ENCODE measurements around the gene NFATC1.

Gene NFATC1

DNA sequence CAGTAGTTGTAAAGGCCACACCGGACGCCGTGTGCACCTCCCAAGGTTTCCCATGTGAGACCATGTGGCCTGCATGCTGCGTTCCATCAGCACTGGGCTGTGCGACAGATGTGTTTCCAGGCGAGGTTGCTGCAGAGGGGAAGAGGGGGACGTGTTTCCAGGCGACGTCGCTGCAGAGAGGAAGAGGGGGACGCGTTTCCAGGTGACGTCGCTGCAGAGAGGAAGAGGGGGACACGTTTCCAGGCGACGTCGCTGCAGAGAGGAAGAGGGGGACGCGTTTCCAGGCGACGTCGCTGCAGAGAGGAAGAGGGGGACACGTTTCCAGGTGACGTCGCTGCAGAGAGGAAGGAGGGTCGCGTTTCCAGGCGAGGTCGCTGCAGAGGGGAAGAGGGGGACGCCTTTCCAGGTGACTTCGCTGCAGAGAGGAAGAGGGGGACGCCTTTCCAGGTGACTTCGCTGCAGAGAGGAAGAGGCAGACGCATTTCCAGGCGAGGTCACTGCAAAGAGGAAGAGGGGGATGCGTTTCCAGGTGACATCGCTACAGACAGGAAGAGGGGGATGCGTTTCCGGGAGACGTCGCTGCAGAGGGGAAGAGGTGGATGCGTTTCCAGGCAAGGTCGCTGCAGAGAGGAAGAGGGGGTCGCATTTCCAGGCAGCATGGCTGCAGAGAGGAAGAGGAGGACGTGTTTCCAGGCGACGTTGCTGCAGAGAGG, 24.5 kb downstream of the NFATC1 start:
- in situ Hi-C loops (cut with MboI; ENCODE audit: low sequenced_read_pairs): no loop called here

DNA sequence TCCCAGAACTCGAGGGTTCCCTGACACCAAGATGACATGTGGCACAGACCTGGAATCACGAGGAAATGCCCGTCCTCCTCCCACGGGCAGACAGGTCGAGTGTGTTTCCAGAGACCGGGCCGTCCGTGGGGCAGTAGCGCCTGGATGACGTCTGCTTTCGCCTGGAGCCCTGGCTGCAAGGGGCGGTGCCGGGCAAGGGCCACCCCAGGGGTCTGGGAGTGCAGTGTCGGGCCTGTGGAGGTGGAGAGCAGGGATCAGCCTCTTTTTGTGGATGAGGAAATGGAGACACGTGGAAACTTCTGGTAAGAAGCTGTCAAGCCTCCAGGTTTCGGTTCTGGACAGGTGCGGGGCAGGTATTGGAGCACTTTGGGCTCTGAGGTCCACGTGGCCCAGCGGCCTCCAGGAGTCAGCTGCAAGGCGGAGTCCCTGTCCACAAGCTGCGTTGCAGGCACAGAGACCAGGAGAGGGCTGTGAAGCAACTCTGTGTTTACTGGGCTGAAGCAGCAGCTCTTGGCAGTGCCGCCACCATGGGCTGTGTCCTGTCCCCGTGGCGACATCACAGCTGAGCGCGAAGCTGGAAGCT, 25.6 kb downstream of the NFATC1 start:
- in situ Hi-C loops (cut with MboI; ENCODE audit: low sequenced_read_pairs): no loop called here

DNA sequence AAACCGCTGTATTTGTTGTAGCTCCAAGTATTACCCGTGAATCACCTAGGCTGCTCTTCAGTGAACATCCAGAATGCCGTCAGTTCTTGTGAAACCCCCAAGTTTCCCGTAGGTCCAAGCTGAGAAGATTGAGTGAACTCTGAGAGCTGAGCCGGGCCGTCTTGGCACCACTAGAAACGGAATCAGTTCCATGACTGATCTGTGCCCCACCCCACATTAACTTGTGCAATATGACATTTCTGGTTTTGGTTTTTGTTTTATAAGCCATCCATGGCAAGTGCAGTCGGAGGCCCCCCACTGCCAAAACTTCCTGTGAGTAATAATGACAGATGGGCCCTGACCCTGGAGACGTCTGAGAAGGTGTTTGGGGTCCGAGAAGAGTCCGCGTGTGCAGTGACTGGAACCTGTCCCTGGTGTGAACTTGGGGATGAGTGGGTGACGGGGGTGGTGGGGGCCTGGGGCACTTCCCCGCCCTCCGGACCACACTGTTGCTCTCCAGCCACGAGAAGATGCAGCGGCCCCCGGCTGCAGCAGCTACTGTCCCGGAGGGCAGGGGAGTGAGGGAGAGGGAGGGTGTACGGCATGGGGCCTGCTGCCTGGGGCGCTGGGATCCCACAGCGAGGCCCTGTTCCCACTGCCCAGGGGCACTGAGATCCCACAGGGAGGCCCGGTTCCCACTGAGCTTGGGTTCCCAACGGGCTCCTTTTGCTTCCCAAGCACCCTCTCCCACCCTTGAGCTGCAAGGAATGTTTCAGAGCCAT, 26.5 kb downstream of the NFATC1 start:
- in situ Hi-C loops (cut with MboI; ENCODE audit: low sequenced_read_pairs): no loop called here

DNA sequence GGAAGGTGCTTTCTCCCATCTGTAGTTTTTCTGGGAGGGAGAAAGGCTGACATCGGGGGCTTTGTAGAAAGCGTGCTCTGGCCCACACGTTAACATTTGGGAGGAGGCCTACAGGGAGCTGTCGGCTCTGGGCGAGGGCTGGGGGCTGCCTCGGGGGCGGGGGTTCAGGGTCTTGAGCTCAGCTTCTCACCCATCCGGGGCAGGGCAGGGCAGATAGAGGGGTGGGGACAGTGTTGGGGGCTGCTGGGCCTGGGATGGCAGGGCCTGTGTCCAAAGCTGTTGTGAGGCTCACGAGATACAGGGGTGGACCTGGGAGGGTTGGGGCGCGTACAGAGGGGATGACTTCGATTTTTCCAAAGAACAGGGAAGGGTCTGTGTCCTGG, 27.0 kb downstream of the NFATC1 start:
- in situ Hi-C loops (cut with MboI; ENCODE audit: low sequenced_read_pairs): no loop called here

DNA sequence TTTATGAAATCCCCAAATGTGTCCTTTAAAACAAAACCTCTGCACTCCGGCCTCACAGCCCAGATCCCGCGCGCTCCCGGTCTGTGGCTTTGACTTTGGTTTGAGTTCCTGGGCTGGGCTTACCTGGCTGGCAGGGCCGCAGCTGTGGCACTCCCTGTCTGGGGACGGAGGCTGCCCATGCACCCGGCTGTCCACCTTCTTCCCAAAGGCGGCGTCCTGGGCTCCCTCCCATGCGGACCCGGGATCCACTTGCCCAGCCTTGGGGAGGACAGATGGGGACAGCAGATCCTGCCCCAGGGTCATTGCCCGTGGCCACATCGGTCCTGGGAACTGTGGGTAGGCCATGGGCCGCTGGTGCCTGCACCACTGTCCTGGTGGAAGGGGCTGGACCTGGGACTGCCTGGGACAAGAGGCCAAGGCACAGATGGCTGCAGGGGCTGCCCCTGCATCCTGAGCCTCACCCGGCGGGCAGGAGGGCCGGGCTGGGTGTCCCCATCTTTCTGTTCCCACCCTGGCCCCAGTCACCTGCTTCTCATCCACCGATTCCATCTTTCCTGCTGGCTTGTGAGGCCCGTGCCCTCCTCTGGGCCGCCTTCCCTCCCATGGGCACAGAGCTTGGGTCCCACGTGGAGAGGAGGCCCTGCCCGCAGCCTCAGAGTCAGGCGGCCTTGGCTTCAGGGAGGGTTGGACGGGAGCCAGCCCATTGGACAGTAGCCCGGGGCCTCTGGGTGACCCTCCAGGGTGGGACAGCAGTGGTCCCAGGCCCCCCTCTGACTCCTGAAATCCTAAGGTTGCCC, 27.7 kb downstream of the NFATC1 start:
- in situ Hi-C loops (cut with MboI; ENCODE audit: low sequenced_read_pairs): no loop called here

DNA sequence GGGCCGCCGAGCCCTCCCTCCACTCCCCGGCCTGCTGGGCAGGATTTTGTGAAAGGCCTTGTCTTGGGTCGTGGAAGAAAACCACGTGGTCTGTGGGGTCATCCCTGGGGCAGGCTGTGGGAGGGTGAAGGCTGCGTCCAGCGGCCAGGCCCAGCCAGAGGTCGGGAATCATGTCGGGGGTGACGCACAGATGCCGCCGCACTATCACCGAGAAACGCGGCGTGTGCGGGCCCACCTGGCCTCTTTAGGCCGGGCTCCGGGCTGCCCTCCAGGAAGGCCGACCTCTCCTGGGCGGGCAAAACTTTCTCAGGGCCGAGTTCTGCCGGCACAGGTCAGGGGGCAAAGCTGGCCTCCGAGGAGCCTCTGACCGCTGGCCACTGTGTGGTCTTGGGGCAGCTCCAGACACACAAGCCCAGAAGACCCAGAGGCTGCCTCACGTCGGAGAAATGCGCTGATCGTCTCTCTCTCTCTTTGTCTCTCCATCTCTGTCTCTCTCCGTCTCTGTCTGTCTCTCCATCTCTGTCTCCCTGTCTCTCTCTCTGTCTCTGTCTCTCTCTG, 28.4 kb downstream of the NFATC1 start:
- in situ Hi-C loops (cut with MboI; ENCODE audit: low sequenced_read_pairs): no loop called here

DNA sequence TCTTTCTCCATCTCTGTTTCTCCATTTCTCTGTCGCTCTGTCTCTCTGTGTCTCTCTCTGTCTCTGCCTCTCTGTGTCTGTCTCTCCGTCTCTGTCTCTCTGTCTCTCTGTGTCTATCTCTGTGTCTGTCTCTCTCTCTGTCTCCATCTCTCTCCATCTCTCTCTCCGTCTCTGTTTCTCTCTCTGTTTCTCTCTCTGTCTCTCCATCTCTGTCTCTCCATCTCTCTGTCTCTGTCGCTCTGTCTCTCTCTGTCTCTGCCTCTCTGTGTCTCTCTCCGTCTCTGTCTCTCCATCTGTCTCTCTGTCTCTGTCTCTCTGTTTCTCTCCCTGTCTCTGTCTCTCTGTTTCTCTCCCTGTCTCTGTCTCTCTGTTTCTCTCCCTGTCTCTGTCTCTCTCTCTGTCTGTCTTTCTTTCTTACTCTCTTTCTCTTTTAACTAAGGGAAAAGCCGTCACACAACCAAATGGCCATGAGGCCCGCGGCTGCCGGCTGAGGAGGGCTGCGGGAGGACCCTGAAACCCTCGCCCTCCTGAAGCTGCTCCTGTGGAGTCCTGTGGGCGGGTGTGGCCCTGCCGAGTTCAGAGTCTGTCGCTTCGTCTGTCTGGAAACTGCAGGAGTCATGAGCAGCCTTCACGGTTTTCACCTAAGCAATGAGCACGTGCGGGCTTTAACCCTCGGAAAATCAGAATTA, 29.3 kb downstream of the NFATC1 start:
- in situ Hi-C loops (cut with MboI; ENCODE audit: low sequenced_read_pairs): no loop called here

DNA sequence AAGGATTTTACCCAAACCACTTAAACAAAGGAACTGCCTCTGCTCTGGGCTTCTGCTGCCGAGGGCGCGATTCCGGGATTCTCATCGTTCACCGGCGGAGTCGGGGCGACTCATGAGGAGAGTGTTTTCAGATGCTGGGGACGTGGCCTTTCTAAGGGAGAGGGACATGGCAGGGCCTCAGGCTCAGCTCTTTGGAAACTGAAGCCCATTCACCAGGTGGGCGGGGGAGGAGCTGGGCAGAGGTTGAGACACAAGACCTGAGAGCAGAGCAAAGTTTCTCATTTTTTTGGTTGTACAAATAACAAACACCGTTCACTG, 29.8 kb downstream of the NFATC1 start:
- in situ Hi-C loops (cut with MboI; ENCODE audit: low sequenced_read_pairs): no loop called here

DNA sequence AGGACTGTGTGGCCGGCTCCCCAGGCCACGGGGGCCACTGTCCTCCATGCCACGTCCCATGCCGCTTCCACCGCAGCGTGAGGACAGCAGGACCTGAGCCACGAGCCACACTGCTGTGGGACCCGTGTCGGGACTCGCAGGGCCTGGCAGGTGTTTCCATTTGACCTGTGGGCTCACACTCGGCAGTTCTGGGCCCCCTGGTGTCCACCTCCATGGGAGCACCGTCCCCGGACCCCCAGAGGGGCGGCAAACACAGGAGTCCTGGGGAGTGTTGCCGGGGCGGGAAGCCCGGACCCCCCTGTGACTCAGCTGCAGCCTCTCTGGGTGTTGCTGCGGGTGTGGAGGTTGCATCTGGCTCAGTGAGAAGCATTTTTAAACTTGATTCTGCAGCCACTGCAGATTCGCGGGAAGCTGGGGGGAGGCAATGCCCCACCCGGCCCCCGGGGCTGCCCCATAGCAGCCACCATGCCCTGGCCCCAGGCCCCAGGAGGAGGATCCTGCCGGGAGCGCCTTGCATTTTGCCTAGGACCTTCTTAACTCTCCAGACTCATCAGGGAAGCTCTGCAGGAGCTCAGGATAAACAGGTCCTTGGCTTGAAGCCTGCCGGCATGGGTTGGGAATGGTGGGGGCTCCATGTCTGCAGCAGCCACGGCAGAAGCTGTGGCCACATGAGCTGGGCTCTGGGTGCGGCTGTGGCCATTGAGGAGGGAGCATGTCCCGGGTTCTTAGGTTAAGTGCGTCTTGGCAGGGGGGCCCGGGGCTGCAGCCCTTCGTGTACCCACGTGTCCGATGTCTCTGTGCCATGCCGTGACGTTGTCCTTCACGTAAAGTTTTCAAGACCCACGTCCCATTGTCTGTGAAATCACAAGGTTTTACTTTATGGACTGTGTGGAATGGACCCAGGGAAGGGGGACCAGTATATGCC, 30.9 kb downstream of the NFATC1 start:
- in situ Hi-C loops (cut with MboI; ENCODE audit: low sequenced_read_pairs): no loop called here

DNA sequence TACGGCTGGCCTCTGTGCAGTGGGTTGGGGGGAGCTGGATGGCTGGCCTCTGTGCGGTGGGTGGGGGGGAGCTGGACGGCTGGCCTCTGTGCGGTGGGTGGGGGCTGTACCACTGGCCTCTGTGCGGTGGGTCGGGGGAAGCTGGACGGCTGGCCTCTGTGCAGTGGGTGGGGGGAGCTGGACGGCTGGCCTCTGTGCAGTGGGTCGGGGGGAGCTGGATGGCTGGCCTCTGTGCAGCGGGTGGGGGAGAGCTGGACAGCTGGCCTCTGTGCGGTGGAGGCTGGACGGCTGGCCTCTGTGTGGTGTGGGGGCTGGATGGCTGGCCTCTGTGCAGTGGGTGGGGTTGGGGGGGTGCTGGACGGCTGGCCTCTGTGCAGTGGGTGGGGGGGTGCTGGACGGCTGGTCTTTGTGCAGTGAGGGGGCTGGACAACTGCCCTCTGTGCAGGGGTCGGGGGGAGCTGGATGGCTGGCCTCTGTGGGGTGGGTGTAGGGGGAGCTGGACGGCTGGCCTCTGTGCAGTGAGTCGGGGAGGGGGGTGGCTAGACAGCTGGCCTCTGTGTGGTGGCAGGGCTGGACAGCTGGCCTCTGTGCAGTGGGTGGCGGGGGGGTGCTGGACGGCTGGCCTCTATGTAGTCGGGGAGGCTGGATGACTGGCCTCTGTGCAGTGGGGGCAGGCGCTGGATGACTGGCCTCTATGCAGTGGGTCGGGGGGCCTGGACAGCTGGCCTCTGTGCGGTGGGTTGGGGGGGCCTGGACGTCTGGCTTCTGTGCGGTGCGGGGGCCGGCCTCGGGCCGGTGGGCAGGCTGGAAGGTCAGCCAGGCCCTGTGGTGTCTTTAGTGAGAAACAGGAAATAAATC, 31.9 kb downstream of the NFATC1 start:
- in situ Hi-C loops (cut with MboI; ENCODE audit: low sequenced_read_pairs): no loop called here

DNA sequence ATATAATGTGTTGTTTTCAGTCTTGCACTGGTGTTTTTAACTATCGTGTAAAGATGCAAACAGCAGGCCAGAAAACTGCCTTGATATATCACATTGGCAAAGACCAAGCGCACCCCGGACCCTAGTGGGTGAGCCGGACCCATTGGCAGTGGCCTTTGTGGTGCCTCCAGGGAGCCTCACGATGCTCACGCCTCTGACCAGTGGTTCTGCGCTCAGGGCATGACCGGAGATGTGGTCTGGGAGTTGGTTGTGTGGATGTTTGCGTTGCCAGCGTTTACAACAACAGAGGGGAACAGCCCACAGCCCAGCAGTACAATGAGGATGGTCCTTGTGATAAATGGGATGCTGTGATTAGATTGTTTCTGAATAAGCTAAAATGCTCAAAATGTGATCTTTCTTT, 32.6 kb downstream of the NFATC1 start:
- in situ Hi-C loops (cut with MboI; ENCODE audit: low sequenced_read_pairs): no loop called here

DNA sequence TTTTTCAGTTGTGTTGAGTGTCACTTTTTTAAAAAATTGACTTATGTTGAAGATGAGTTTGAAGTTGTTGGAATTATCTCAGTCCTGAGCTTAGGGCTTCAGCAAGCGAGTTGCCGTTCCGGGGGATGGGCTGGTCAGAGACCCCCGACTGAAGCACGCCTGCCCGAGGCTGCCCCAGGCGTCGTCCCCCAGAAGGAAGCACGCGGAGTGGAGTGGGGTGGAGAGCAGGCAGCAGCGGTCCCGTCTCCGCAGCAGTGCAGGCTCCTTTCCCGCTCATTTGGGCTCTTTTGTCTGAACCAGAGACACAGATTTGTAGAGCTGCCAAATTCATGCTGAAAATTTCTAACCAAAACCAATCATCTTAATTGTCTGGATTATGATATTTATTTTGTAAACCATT, 33.7 kb downstream of the NFATC1 start:
- in situ Hi-C loops (cut with MboI; ENCODE audit: low sequenced_read_pairs): no loop called here

DNA sequence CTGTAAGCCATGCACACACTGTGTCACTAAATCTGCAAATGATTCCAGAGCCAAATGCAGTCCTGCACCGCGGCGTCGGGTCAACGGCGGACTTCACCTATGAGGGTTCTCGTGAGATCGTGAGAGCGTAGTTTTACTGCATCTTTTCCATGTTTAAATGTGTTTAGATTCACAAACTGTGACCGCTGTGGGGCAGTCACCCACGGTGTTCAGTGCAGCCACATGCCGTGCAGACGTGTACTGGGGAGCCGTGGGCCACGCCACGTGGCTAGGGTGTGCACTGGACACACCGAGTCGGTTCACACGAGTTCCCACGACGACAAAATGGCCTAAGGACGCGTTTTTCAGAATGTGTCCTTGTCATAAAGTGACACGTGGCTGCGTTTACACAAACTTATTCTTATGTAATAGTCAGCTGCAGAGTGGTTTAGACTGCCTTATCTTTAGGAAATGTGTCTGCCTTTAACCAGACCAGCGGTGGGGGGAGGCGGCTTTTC, 34.1 kb downstream of the NFATC1 start:
- in situ Hi-C loops (cut with MboI; ENCODE audit: low sequenced_read_pairs): no loop called here

DNA sequence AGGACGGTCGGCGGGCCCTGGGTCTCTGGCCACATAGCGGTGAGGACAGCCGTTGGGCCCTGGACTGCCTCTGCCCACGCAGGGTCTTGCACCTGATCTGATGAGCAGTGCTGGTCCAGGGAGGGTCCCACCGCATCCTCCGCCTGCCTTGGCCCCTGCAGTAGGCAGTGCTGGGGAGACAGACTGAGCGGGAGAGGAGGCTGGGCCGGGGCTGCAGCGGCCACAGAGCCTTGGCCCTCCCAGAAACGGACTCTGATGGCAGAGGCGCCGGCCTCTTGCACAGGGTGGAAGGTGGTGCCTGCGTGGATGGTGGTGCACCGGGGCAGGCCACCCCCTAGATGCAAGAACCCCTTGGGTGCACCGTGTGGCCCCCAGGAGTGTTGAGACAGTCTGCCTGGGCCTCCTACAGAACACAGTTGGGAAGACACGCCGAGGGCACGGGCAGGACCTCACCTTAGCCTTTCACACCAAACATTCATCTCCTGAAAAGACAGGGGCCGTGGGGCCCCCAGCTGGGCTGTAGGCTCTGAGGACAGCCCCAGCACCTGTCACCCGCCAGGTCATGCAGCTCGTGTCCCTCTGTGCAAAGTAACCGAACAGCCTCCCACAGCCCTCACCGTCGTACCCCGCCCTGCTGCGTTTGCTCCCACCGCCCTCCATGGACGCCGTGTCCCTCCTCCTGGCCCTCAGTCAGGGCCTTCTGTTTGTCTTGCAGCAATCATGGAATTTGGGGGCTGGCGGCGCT, 36.8 kb downstream of the NFATC1 start:
- in situ Hi-C loops (cut with MboI; ENCODE audit: low sequenced_read_pairs): no loop called here

DNA sequence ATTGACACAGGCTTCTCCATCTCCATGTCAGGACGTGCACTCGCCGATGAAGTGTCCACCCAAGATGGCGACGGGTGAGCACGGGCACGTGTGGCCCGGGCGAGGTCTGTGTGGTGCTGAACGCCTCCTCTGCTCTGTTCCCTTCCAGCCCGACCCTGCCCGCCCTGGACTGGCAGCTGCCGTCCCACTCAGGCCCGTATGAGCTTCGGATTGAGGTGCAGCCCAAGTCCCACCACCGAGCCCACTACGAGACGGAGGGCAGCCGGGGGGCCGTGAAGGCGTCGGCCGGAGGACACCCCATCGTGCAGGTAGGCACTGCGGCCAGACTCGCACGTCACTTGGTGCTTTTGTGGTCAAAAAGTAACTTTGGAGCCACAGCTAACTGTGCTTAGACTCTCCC, 37.7 kb downstream of the NFATC1 start:
- in situ Hi-C loops (cut with MboI; ENCODE audit: low sequenced_read_pairs): no loop called here

DNA sequence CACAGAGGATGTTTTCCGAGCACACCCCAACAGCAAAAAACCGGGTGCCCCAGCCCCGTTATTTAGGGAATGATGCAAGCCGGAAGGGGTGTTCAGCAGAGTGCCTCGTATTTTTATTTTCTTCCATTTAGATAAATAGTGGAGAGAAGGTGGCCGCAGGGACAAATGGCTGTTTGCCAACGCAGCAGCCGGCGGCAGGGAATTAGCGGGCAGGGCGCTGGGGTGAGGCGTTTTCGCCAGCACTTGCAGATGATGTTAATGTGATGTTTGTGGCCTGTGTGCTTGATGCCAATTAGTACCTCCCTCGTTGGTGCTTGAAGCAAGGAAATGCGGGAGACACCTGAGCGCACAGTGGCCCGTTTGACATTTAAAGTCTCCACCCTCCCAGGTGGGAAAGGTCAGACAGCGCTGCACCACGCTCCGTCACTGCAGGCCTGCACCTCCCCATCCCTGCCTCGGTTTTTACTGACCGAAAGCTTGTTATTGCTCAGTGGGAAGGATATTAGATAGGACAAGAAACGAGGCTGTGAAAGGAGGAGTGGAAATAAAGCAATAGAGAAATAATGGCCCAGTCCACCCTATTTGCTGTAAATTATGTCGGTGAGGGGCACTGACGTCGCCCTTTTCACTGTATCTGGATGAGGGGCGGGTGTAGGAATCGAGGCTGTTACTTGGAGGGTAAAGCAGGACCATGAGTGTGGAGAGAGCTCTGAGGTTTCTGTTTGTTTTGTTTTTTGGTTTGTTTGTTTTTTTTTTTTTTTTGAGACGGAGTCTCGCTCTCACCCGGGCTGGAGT, 39.1 kb downstream of the NFATC1 start:
- in situ Hi-C loops (cut with MboI; ENCODE audit: low sequenced_read_pairs): no loop called here
